HG03159 (cell line): Measurements from ENCODE around the gene FAM13C.
A peak's percentile ranks its signal among the peaks of the same experiment; 100 is the strongest.
"Not testable (repeated sequence)": the region's sequence is repeated elsewhere in the genome, so short reads cannot be mapped to it uniquely, and the experiment has no call there.

Experiments
- ATAC-seq: cut with Tn5 transposase; IDR thresholded peaks from one replicate; pipeline ENCODE4 v1.9.1; 2021; ENCODE audit warnings: mild to moderate bottlenecking, moderate library complexity; ENCODE audit not compliant: unreplicated experiment

FAM13C gene

GRCh38 chr10:59362144-59362958 lies at the start of gene FAM13C:
TSS of gene FAM13C (minus strand) at chr10:59362549. CDS start at chr10:59362460, 89 bp downstream.
- peak; percentile 57 for ATAC-seq

- ATAC-seq, result no peak
Measured at GRCh38 chr10:59405235-59405634, 42.9 kb upstream of the FAM13C start.

- ATAC-seq, result no peak
Measured at GRCh38 chr10:59400214-59400613, 37.9 kb upstream of the FAM13C start.

- not testable (repeated sequence) for ATAC-seq
Measured at GRCh38 chr10:59399329-59399728, 37.0 kb upstream of the FAM13C start.

GRCh38 chr10:59397961-59398360 lies 35.6 kb upstream of the FAM13C start:
- no peak for ATAC-seq

GRCh38 chr10:59395984-59396383 lies 33.6 kb upstream of the FAM13C start:
- no peak for ATAC-seq

- no peak for ATAC-seq
Measured at GRCh38 chr10:59393349-59393748, 31.0 kb upstream of the FAM13C start.

- no peak for ATAC-seq
Measured at GRCh38 chr10:59391060-59391459, 28.7 kb upstream of the FAM13C start.

GRCh38 chr10:59388671-59388976 lies 26.3 kb upstream of the FAM13C start:
- no peak for ATAC-seq

- ATAC-seq, result no peak
Measured at GRCh38 chr10:59387951-59388670, 25.8 kb upstream of the FAM13C start.

GRCh38 chr10:59384761-59385160 lies 22.4 kb upstream of the FAM13C start:
- ATAC-seq, result no peak

- no peak for ATAC-seq
Measured at GRCh38 chr10:59383908-59384307, 21.6 kb upstream of the FAM13C start.

GRCh38 chr10:59383436-59383835 lies 21.1 kb upstream of the FAM13C start:
- no peak for ATAC-seq

GRCh38 chr10:59382831-59383295 lies 20.5 kb upstream of the FAM13C start:
- no peak for ATAC-seq

GRCh38 chr10:59381687-59382086 lies 19.3 kb upstream of the FAM13C start:
- no peak for ATAC-seq

GRCh38 chr10:59376846-59377245 lies 14.5 kb upstream of the FAM13C start:
- no peak for ATAC-seq

- no peak for ATAC-seq
Measured at GRCh38 chr10:59375990-59376389, 13.6 kb upstream of the FAM13C start.

GRCh38 chr10:59374916-59375315 lies 12.6 kb upstream of the FAM13C start:
- no peak for ATAC-seq

- ATAC-seq, result no peak
Measured at GRCh38 chr10:59373071-59373470, 10.7 kb upstream of the FAM13C start.

- ATAC-seq, result no peak
Measured at GRCh38 chr10:59372543-59372942, 10.2 kb upstream of the FAM13C start.

- no peak for ATAC-seq
Measured at GRCh38 chr10:59366290-59366689, 3.9 kb upstream of the FAM13C start.

GRCh38 chr10:59363446-59363958 lies 1.2 kb upstream of the FAM13C start:
- no peak for ATAC-seq
